HG03521 (cell line): Measurements from ENCODE around the gene ALS2.
"Not testable (repeated sequence)": the region's sequence is repeated elsewhere in the genome, so short reads cannot be mapped to it uniquely, and the experiment has no call there.

ENCODE experiments used
- ATAC-seq: cut with Tn5 transposase; IDR thresholded peaks from one replicate; pipeline ENCODE4 v1.9.1; 2021; ENCODE audit warnings: mild to moderate bottlenecking, moderate library complexity; ENCODE audit not compliant: unreplicated experiment

ALS2 gene

GRCh38 chr2:201680743-201681142 is 100.0 kb downstream of the ALS2 start:
- ATAC-seq: no peak

GRCh38 chr2:201678401-201678800 is 102.3 kb downstream of the ALS2 start:
- no peak for ATAC-seq

- no peak for ATAC-seq
These were observed 105.3 kb downstream of the ALS2 start for GRCh38 chr2:201675454-201675853.

GRCh38 chr2:201674794-201675193 is 105.9 kb downstream of the ALS2 start:
- ATAC-seq: no peak

GRCh38 chr2:201674298-201674697 is 106.4 kb downstream of the ALS2 start:
- no peak for ATAC-seq

- no peak for ATAC-seq
These were observed 107.2 kb downstream of the ALS2 start for GRCh38 chr2:201673546-201673945.

- ATAC-seq: not testable (repeated sequence)
These were observed 109.5 kb downstream of the ALS2 start for GRCh38 chr2:201671205-201671604.

GRCh38 chr2:201669865-201670264 is 110.9 kb downstream of the ALS2 start:
- no peak for ATAC-seq

- ATAC-seq: no peak
These were observed 112.3 kb downstream of the ALS2 start for GRCh38 chr2:201668402-201668910.

- no peak for ATAC-seq
These were observed 116.4 kb downstream of the ALS2 start for GRCh38 chr2:201664334-201664733.

GRCh38 chr2:201661366-201661765 is 119.4 kb downstream of the ALS2 start:
- ATAC-seq: no peak

GRCh38 chr2:201660293-201660895 is 120.3 kb downstream of the ALS2 start:
- no peak for ATAC-seq

GRCh38 chr2:201656740-201657139 is 124.0 kb downstream of the ALS2 start:
- ATAC-seq: no peak

GRCh38 chr2:201656102-201656501 is 124.6 kb downstream of the ALS2 start:
- ATAC-seq: no peak

- ATAC-seq: no peak
These were observed 125.9 kb downstream of the ALS2 start for GRCh38 chr2:201654616-201655384.

- no peak for ATAC-seq
These were observed 127.5 kb downstream of the ALS2 start for GRCh38 chr2:201653221-201653620.
